Upper lobe of left lung (tissue), 4 donors: ENCODE results near the gene CTSL.

Source experiments
- CTCF ChIP-seq, 6 experiments: fragments of 450-650 bp in 4 of 6; fragments of 200-600 bp in 2 of 6; sonication (generic) in 2 of 6; IDR thresholded peaks; one replicate each; pipeline ENCODE4 v1.5.1; 2016 to 2019; ENCODE audit warnings: antibody characterized with exemption in 6 of 6
- EP300 ChIP-seq, 4 donors: sonication (generic); formaldehyde crosslinking; IDR thresholded peaks; one replicate each; pipeline ENCODE4 v1.5.1; 2017; ENCODE audit warnings: antibody characterized with exemption in 4 of 4, control low read depth in 2 of 4
- POLR2A ChIP-seq, 4 donors: fragments of 450-650 bp; IDR thresholded peaks; one replicate each; pipeline ENCODE4 v1.5.1; 2016 to 2017; ENCODE audit warnings: antibody characterized with exemption in 4 of 4, mild to moderate bottlenecking in 2 of 4
- POLR2AphosphoS5 ChIP-seq, 2 donors: sonication (generic); formaldehyde crosslinking; IDR thresholded peaks; one replicate each; pipeline ENCODE4 v1.5.1; 2017; ENCODE audit warnings: antibody characterized with exemption in 2 of 2

GRCh38 chr9:87682085-87682484 lies 43.8 kb upstream of the CTSL start:
- TF ChIP-seq CTCF (IDR thresholded peaks at IDR 0.05) = no peak
- no peak for TF ChIP-seq POLR2A (IDR thresholded peaks at IDR 0.05)
- TF ChIP-seq POLR2AphosphoS5 (IDR thresholded peaks at IDR 0.05) = no peak
- no peak for TF ChIP-seq EP300 (IDR thresholded peaks at IDR 0.05)
